ENCODE data around the gene VPS29. TPM values are rescaled to one million over a fixed set of nuclear protein-coding genes. Genes with fewer than 3 reads are reported as not detected.

Gene VPS29
- total RNA-seq, 1 donor, result 88.9 TPM

- DNase-seq (ENCODE audit: low read depth), result no peak
- no peak for TF ChIP-seq CTCF (IDR thresholded peaks at IDR 0.05; ENCODE audit: insufficient read depth, low read length)
- no peak overlapping the region for H3K4me3 ChIP-seq (ENCODE audit: low read depth, low read length)
Measured at GRCh38 chr12:110505332-110505731, 3.4 kb upstream of the VPS29 start.

- H3K4me3 ChIP-seq (ENCODE audit: low read depth, low read length), result no peak overlapping the region
- TF ChIP-seq CTCF (IDR thresholded peaks at IDR 0.05; ENCODE audit: insufficient read depth, low read length), result no peak
- DNase-seq (ENCODE audit: low read depth), result no peak
Measured at GRCh38 chr12:110503432-110503831, 1.5 kb upstream of the VPS29 start.

GRCh38 chr12:110501399-110501751 is 536 bp downstream of the VPS29 start:
- DNase-seq (ENCODE audit: low read depth), result peak; percentile 28
- no peak for TF ChIP-seq CTCF (IDR thresholded peaks at IDR 0.05; ENCODE audit: insufficient read depth, low read length)
- H3K4me3 ChIP-seq (ENCODE audit: low read depth, low read length), result peak overlapping the region; percentile 90

GRCh38 chr12:110498984-110499706 is 2.8 kb downstream of the VPS29 start:
- TF ChIP-seq CTCF (IDR thresholded peaks at IDR 0.05; ENCODE audit: insufficient read depth, low read length), result no peak
- H3K4me3 ChIP-seq (ENCODE audit: low read depth, low read length), result no peak overlapping the region
- DNase-seq (ENCODE audit: low read depth), result peak; percentile 30

- no peak for DNase-seq (ENCODE audit: low read depth)
- no peak for TF ChIP-seq CTCF (IDR thresholded peaks at IDR 0.05; ENCODE audit: insufficient read depth, low read length)
- no peak overlapping the region for H3K4me3 ChIP-seq (ENCODE audit: low read depth, low read length)
Measured at GRCh38 chr12:110475426-110475825, 26.5 kb downstream of the VPS29 start.

- TF ChIP-seq CTCF (IDR thresholded peaks at IDR 0.05; ENCODE audit: insufficient read depth, low read length), result no peak
- peak within 1 kb of the TSS; percentile 100 for H3K4me3 ChIP-seq (ENCODE audit: low read depth, low read length)
- DNase-seq (ENCODE audit: low read depth), result peak; percentile 98
Measured at GRCh38 chr12:110468214-110469048, 33.5 kb downstream of the VPS29 start, which contains the start of the genes FAM216A and GPN3. FAM216A (plus strand) TSS chr12:110468845; CDS start chr12:110468876, 31 bp downstream. GPN3 (minus strand) TSS chr12:110468257; CDS start chr12:110468203, 54 bp downstream.

All from fibroblast of the aortic adventitia (primary cell).